ENCODE measurements around the gene HELB. TPM values are rescaled to one million over a fixed set of nuclear protein-coding genes. Genes with fewer than 3 reads are reported as not detected.

Gene HELB
- total RNA-seq, 1 experiment from 2014 or later: 10.7 TPM

- Histone ChIP-seq H3K4me2 (ENCODE audit: insufficient read depth, insufficient read length, low read length) (no peak overlapping the region), H4K20me1 (ENCODE audit: control insufficient read depth, insufficient read depth, insufficient read length) (no peaks in the 10 kb centered on the region), H4K8ac (replicated peaks; ENCODE audit: insufficient read length, low read depth, low read length) (no peak overlapping the region), H3K18ac (ENCODE audit: insufficient read length, low read depth, low read length) (no peak overlapping the region), H2BK15ac (ENCODE audit: low read depth, low read length) (no peak overlapping the region), H3K56ac (ENCODE audit: insufficient read length, low read depth, low read length) (no peak overlapping the region), H4K5ac (ENCODE audit: insufficient read length, low read depth, low read length) (no peak overlapping the region), H3K14ac (ENCODE audit: insufficient read depth, low read length) (no peak overlapping the region), H3K4ac (ENCODE audit: low read depth, low read length) (no peak overlapping the region), H3K9ac (ENCODE audit: extremely low read depth, insufficient read length, low read length) (no peak overlapping the region), H3T11ph (ENCODE audit: low read length) (no peak overlapping the region), H2BK5ac (ENCODE audit: insufficient read length, low read length) (no peak overlapping the region), H2AK5ac (ENCODE audit: insufficient read length, low read length) (no peak overlapping the region), H3K4me1 (ENCODE audit: insufficient read depth, low read length) (peaks cover 3% of the 10 kb centered on the region; the same call in 1 of the 2 replicates), H4K91ac (ENCODE audit: insufficient read length, low read depth, low read length) (no peak overlapping the region), H3K27ac (ENCODE audit: insufficient read length, low read depth, low read length) (no peak overlapping the region), H2BK12ac (ENCODE audit: insufficient read length, low read depth, low read length) (peak overlapping the region; percentile 64), H3K79me1 (ENCODE audit: insufficient read depth, low read depth, low read length, poor library complexity, severe bottlenecking) (no peaks in the 10 kb centered on the region), H3K9me3 (ENCODE audit: control insufficient read depth, low read depth, low read length) (no peaks in the 10 kb centered on the region), H3K23me2 (ENCODE audit: insufficient read length, low read depth, low read length, poor library complexity, severe bottlenecking) (no peaks in the 10 kb centered on the region), H2BK20ac (ENCODE audit: low read depth, low read length, poor library complexity, severe bottlenecking) (no peak overlapping the region), H3K27me3 (ENCODE audit: insufficient read depth, low read length) (no peaks in the 10 kb centered on the region), H3K23ac (ENCODE audit: insufficient read length, low read depth, low read length) (no peak overlapping the region), H3K79me2 (ENCODE audit: insufficient read depth, low read length) (no peaks in the 10 kb centered on the region), H2AFZ (ENCODE audit: low read length) (no peak overlapping the region), H2BK120ac (ENCODE audit: low read depth, low read length, poor library complexity, severe bottlenecking) (no peak overlapping the region)
- peaks cover 0 to 3% of the 10 kb centered on the region in 2 experiments; a peak in 2 of 5 replicates for H3K9me3 Mint-ChIP-seq
- no peak for TF ChIP-seq CTCF (conservative IDR thresholded peaks at IDR 0.05)
- no peaks in the 10 kb centered on the region for H3K36me3 Mint-ChIP-seq (ENCODE audit: insufficient read depth in 1 of 3, low read depth in 3 of 3)
- no peaks in the 10 kb centered on the region for H3K27me3 Mint-ChIP-seq (ENCODE audit: low read depth)
- peaks cover 13 to 16% of the 10 kb centered on the region in 2 experiments for H3K4me1 Mint-ChIP-seq
- WGBS (ENCODE audit: extremely low coverage, insufficient read length, low lambda C conversion rate): no CpG with 5 or more reads among the region's 1 CpG
- H3K27ac Mint-ChIP-seq: no peak overlapping the region
- H3K4me3 Mint-ChIP-seq: no peak overlapping the region
- DNase-seq: no peak
These were observed 31.7 kb upstream of the HELB start for GRCh38 chr12:66270613-66271012.

Measured in H9 (cell line).